Naive thymus-derived CD8-positive, alpha-beta T cell (primary cell): ENCODE data around the gene FAM221A. TPM values are rescaled to one million over a fixed set of nuclear protein-coding genes. Genes with fewer than 3 reads are reported as not detected.
"Not testable (repeated sequence)": the region's sequence is repeated elsewhere in the genome, so short reads cannot be mapped to it uniquely, and the experiment has no call there.

Experiments used
- ATAC-seq, 2 donors: fragments of 150-1000 bp; cut with Tn5 transposase in 1 of 2; sonication (Bioruptor Pico), chemical (Tn5 transposase) in 1 of 2; 1 replicate in 1 of 2; 2 replicates in 1 of 2; pipeline ENCODE4 v1.10.0; 2021; ENCODE audit warnings: mild to moderate bottlenecking in 2 of 2, moderate library complexity in 2 of 2
- POLR2A ChIA-PET: fragments of 350-600 bp; sonication (Branson Sonifier 250); formaldehyde crosslinking; loops from one replicate; lab custom pipeline; 2021; ENCODE audit warnings: antibody characterized with exemption; lab: Charles Lee
- DNase-seq, 10 donors: peaks; one replicate each; pipeline versions ENCODE4 v3.0.0 to v3.0.0-alpha.2; 2020 to 2022
- H3K27ac Mint-ChIP-seq, 10 donors: one replicate each; pipeline ENCODE4 v1.8.0; 2020 to 2022; ENCODE audit warnings: mild to moderate bottlenecking in 10 of 10, mixed read lengths in 10 of 10, moderate library complexity in 4 of 10, inconsistent platforms in 1 of 10
- H3K27me3 Mint-ChIP-seq, 5 donors: one replicate each; pipeline ENCODE4 v1.8.0; 2021 to 2022; ENCODE audit warnings: mixed read lengths in 5 of 5
- H3K36me3 Mint-ChIP-seq, 3 donors: one replicate each; pipeline ENCODE4 v1.8.0; 2020 to 2022; ENCODE audit warnings: mixed read lengths in 3 of 3, mild to moderate bottlenecking in 2 of 3, inconsistent platforms in 1 of 3
- H3K4me1 Mint-ChIP-seq, 4 donors: one replicate each; pipeline ENCODE4 v1.8.0; 2021 to 2022; ENCODE audit warnings: mixed read lengths in 4 of 4
- H3K4me3 Mint-ChIP-seq, 10 donors: one replicate each; pipeline ENCODE4 v1.8.0; 2020 to 2022; ENCODE audit warnings: mild to moderate bottlenecking in 10 of 10, mixed read lengths in 10 of 10, moderate library complexity in 6 of 10, inconsistent platforms in 1 of 10
- H3K9me3 Mint-ChIP-seq, 9 donors: one replicate each; pipeline ENCODE4 v1.8.0; 2020 to 2022; ENCODE audit warnings: mixed read lengths in 9 of 9, mild to moderate bottlenecking in 3 of 9, inconsistent platforms in 1 of 9, moderate library complexity in 1 of 9
- polyA plus RNA-seq, 3 donors: library from polyadenylated mRNA; unstranded; fragments of 300-500 nt; fragmentation: Illumina TruSeq; gene quantifications; one replicate each; pipeline ENCODE4 v1.2.3, GENCODE V29; 2021
- total RNA-seq, 8 experiments: library from RNA in 2 of 8; stranded (reverse) in 2 of 8; gene quantifications; one replicate each; pipeline ENCODE4 v1.2.3 and lab custom pipeline; 2021 to 2026

Gene FAM221A
- total and polyA plus RNA-seq, 5 experiments from 2014 or later: 1.8 to 8.0 (median 6.1) TPM

GRCh38 chr7:23680414-23681405 is 711 bp downstream of the FAM221A start:
- DNase-seq (peak in 9 of 10 donors; percentile 4 to 65 (median 40)), ATAC-seq (peak; percentile 35 to 47)
- peaks cover 0 to under 1% (median 0%) of the 10 kb centered on the region in 5 donors for H3K27me3 Mint-ChIP-seq
- peaks cover 0 to 22% (median 9%) of the 10 kb centered on the region in 4 donors for H3K4me1 Mint-ChIP-seq
- no peaks in the 10 kb centered on the region for H3K9me3 Mint-ChIP-seq
- peak overlapping the region; percentile 39 to 95 (median 76) for H3K27ac Mint-ChIP-seq
- POLR2A ChIA-PET: interaction anchor here (0.6 to 1.7 kb wide), 3 partner anchors 72 to 381 kb away, joined by 4 to 5 read pairs (median 5); partner anchors contain the start of genes CCDC126 and MALSU1
- peak overlapping the region; percentile 88 to 97 (median 94) for H3K4me3 Mint-ChIP-seq
- H3K36me3 Mint-ChIP-seq: no peaks in the 10 kb centered on the region

GRCh38 chr7:23684041-23684440 is 4.0 kb downstream of the FAM221A start:
- H3K36me3 Mint-ChIP-seq: peaks cover 0 to 14% (median 1%) of the 10 kb centered on the region in 3 donors
- H3K27ac Mint-ChIP-seq, H3K4me3 Mint-ChIP-seq, ATAC-seq, H3K9me3 Mint-ChIP-seq, H3K27me3 Mint-ChIP-seq, DNase-seq, POLR2A ChIA-PET: not testable (repeated sequence)
- H3K4me1 Mint-ChIP-seq: peaks cover 0 to 19% (median 9%) of the 10 kb centered on the region in 4 donors

- DNase-seq (no peak), ATAC-seq (no peak)
- no peaks in the 10 kb centered on the region for H3K27me3 Mint-ChIP-seq
- no peak overlapping the region for H3K4me3 Mint-ChIP-seq
- peaks cover 0 to 11% (median 5%) of the 10 kb centered on the region in 4 donors for H3K4me1 Mint-ChIP-seq
- no peak overlapping the region for H3K27ac Mint-ChIP-seq
- no peaks in the 10 kb centered on the region for H3K9me3 Mint-ChIP-seq
- H3K36me3 Mint-ChIP-seq: peaks cover 0 to 31% (median 3%) of the 10 kb centered on the region in 3 donors
- POLR2A ChIA-PET: no interaction called here
These were observed 5.7 kb downstream of the FAM221A start for GRCh38 chr7:23685731-23686130.

GRCh38 chr7:23687011-23687410 is 7.0 kb downstream of the FAM221A start:
- Mint-ChIP-seq H3K4me1 (peaks cover 0 to 7% (median 4%) of the 10 kb centered on the region in 4 donors), H3K9me3 (no peaks in the 10 kb centered on the region), H3K36me3 (peaks cover 0 to 40% (median 4%) of the 10 kb centered on the region in 3 donors), H3K27me3 (no peaks in the 10 kb centered on the region), H3K4me3 (no peak overlapping the region), H3K27ac (peak overlapping the region in 1 of 10 donors; percentile 43)
- ATAC-seq (no peak), DNase-seq (no peak)
- POLR2A ChIA-PET: interaction anchor here (0.7 kb wide), 1 partner anchor 142 kb away, joined by 5 read pairs; no protein-coding TSS in a partner anchor

- no peaks in the 10 kb centered on the region for H3K27me3 Mint-ChIP-seq
These were observed 9.2 kb downstream of the FAM221A start for GRCh38 chr7:23689165-23689564.

GRCh38 chr7:23691320-23691719 is 11.3 kb downstream of the FAM221A start:
- DNase-seq (no peak), ATAC-seq (no peak)
- Mint-ChIP-seq H3K27me3 (no peaks in the 10 kb centered on the region), H3K9me3 (no peaks in the 10 kb centered on the region), H3K36me3 (peaks cover 7 to 74% (median 23%) of the 10 kb centered on the region in 3 donors), H3K27ac (no peak overlapping the region), H3K4me3 (no peak overlapping the region), H3K4me1 (peaks cover 0 to 5% (median 0%) of the 10 kb centered on the region in 4 donors)
- POLR2A ChIA-PET: no interaction called here

More at GRCh38 chr7:23689165-23689564, 9.2 kb downstream of the FAM221A start:
- Mint-ChIP-seq H3K4me1 (peaks cover 0 to 5% (median 2%) of the 10 kb centered on the region in 4 donors), H3K4me3 (no peak overlapping the region), H3K36me3 (peaks cover 4 to 59% (median 20%) of the 10 kb centered on the region in 3 donors), H3K9me3 (no peaks in the 10 kb centered on the region), H3K27ac (peak overlapping the region in 1 of 10 donors; percentile 37)
- ATAC-seq (no peak), DNase-seq (no peak)
- POLR2A ChIA-PET: no interaction called here

GRCh38 chr7:23693224-23693623 is 13.2 kb downstream of the FAM221A start:
- no peaks in the 10 kb centered on the region for H3K9me3 Mint-ChIP-seq
- POLR2A ChIA-PET: no interaction called here
- peaks cover 0 to 9% (median 3%) of the 10 kb centered on the region in 4 donors for H3K4me1 Mint-ChIP-seq
- no peak overlapping the region for H3K4me3 Mint-ChIP-seq
- ATAC-seq (no peak), DNase-seq (no peak)
- H3K36me3 Mint-ChIP-seq: peaks cover 7 to 67% (median 24%) of the 10 kb centered on the region in 3 donors
- no peak overlapping the region for H3K27ac Mint-ChIP-seq
- no peaks in the 10 kb centered on the region for H3K27me3 Mint-ChIP-seq

GRCh38 chr7:23696916-23697441 is 17.0 kb downstream of the FAM221A start:
- peaks cover 0 to 9% (median under 1%) of the 10 kb centered on the region in 4 donors for H3K4me1 Mint-ChIP-seq
- peaks cover 7 to 62% (median 23%) of the 10 kb centered on the region in 3 donors for H3K36me3 Mint-ChIP-seq
- no peaks in the 10 kb centered on the region for H3K27me3 Mint-ChIP-seq
- H3K4me3 Mint-ChIP-seq: no peak overlapping the region
- H3K9me3 Mint-ChIP-seq: no peaks in the 10 kb centered on the region
- DNase-seq: peak; percentile 22 to 67 (median 42)
- H3K27ac Mint-ChIP-seq: no peak overlapping the region
- POLR2A ChIA-PET: no interaction called here
- ATAC-seq: peak; percentile 38 to 69

- no peak overlapping the region for H3K4me3 Mint-ChIP-seq
- H3K27ac Mint-ChIP-seq: no peak overlapping the region
- ATAC-seq: no peak
- no peak for DNase-seq
- no peaks in the 10 kb centered on the region for H3K27me3 Mint-ChIP-seq
- POLR2A ChIA-PET: interaction anchor here (0.7 kb wide), 1 partner anchor 106 kb away, joined by 4 read pairs; no protein-coding TSS in a partner anchor
- peaks cover 12 to 57% (median 16%) of the 10 kb centered on the region in 3 donors for H3K36me3 Mint-ChIP-seq
- H3K4me1 Mint-ChIP-seq: peaks cover 0 to 9% (median under 1%) of the 10 kb centered on the region in 4 donors
- no peaks in the 10 kb centered on the region for H3K9me3 Mint-ChIP-seq
These were observed 18.8 kb downstream of the FAM221A start for GRCh38 chr7:23698822-23699221.

- H3K27me3 Mint-ChIP-seq: no peaks in the 10 kb centered on the region
- H3K4me3 Mint-ChIP-seq: no peak overlapping the region
- POLR2A ChIA-PET: interaction anchor here (0.7 kb wide), 1 partner anchor 873 kb away, joined by 10 read pairs; no protein-coding TSS in a partner anchor
- peaks cover 13 to 58% (median 22%) of the 10 kb centered on the region in 3 donors for H3K36me3 Mint-ChIP-seq
- peaks cover 0 to 9% (median under 1%) of the 10 kb centered on the region in 4 donors for H3K4me1 Mint-ChIP-seq
- no peak overlapping the region for H3K27ac Mint-ChIP-seq
- no peak for DNase-seq
- peaks cover 0 to 11% (median 7%) of the 10 kb centered on the region in 9 donors for H3K9me3 Mint-ChIP-seq
- no peak for ATAC-seq
These were observed 20.0 kb downstream of the FAM221A start for GRCh38 chr7:23700046-23700445.

- peaks cover 0 to 2% (median 0%) of the 10 kb centered on the region in 4 donors for H3K4me1 Mint-ChIP-seq
- H3K9me3 Mint-ChIP-seq: peaks cover 7 to 20% (median 17%) of the 10 kb centered on the region in 9 donors
- H3K4me3 Mint-ChIP-seq: no peak overlapping the region
- no peak for ATAC-seq
- no peak for DNase-seq
- H3K27ac Mint-ChIP-seq: no peak overlapping the region
- peaks cover 0 to 1% (median 0%) of the 10 kb centered on the region in 5 donors for H3K27me3 Mint-ChIP-seq
- peaks cover 20 to 24% (median 20%) of the 10 kb centered on the region in 3 donors for H3K36me3 Mint-ChIP-seq
- POLR2A ChIA-PET: no interaction called here
These were observed 29.2 kb downstream of the FAM221A start for GRCh38 chr7:23709081-23709750.

GRCh38 chr7:23710000-23710399 is 30.0 kb downstream of the FAM221A start, which contains the start of gene STK31:
STK31 (plus strand) TSS chr7:23710219; CDS start chr7:23710286, 67 bp downstream.
- H3K9me3 Mint-ChIP-seq: peaks cover under 1 to 12% (median 11%) of the 10 kb centered on the region in 9 donors
- no peak within 1 kb of the TSS for H3K4me3 Mint-ChIP-seq
- ATAC-seq (no peak), DNase-seq (no peak)
- no peak within 1 kb of the TSS for H3K27ac Mint-ChIP-seq
- peaks cover 13 to 16% (median 14%) of the 10 kb centered on the region in 3 donors for H3K36me3 Mint-ChIP-seq
- H3K27me3 Mint-ChIP-seq: peaks cover 0 to 1% (median 0%) of the 10 kb centered on the region in 5 donors
- POLR2A ChIA-PET: no interaction called here
- H3K4me1 Mint-ChIP-seq: peaks cover 0 to 2% (median 0%) of the 10 kb centered on the region in 4 donors
